ENCODE data around the gene BCL2L15.

GRCh38 chr1:113935176-113935575, 47.8 kb upstream of the BCL2L15 start:
- no peak for TF ChIP-seq GATA3 (IDR thresholded peaks at IDR 0.05; ENCODE audit: low read depth, low read length)
- no peak for TF ChIP-seq GATA2 (IDR thresholded peaks at IDR 0.05; ENCODE audit: low read depth, low read length)
